Activated CD4-positive, alpha-beta memory T cell treated with anti-CD3 and anti-CD28 coated beads for 36 hours (primary cell): ENCODE measurements around the gene CHD9. TPM values are rescaled to one million over a fixed set of nuclear protein-coding genes. Genes with fewer than 3 reads are reported as not detected.
"Not testable (repeated sequence)": the region's sequence is repeated elsewhere in the genome, so short reads cannot be mapped to it uniquely, and the experiment has no call there.

ENCODE experiments used
- CTCF ChIA-PET: fragments of 350-600 bp; sonication (Branson Sonifier 250); formaldehyde crosslinking; loops from one replicate; lab custom pipeline; 2021; ENCODE audit warnings: antibody characterized with exemption, inconsistent platforms; lab: Charles Lee
- POLR2A ChIA-PET: fragments of 350-600 bp; sonication (Branson Sonifier 250); formaldehyde crosslinking; loops from one replicate; lab custom pipeline; 2021; ENCODE audit warnings: antibody characterized with exemption; lab: Charles Lee
- DNase-seq: peaks from one replicate; pipeline ENCODE4 v3.0.0-alpha.2; 2020
- H3K27ac Mint-ChIP-seq: one replicate; pipeline ENCODE4 v1.8.0; 2021; ENCODE audit warnings: mixed read lengths
- H3K27me3 Mint-ChIP-seq: one replicate; pipeline ENCODE4 v1.8.0; 2021; ENCODE audit warnings: mixed read lengths
- H3K36me3 Mint-ChIP-seq: one replicate; pipeline ENCODE4 v1.8.0; 2021; ENCODE audit warnings: mixed read lengths
- H3K4me1 Mint-ChIP-seq: one replicate; pipeline ENCODE4 v1.8.0; 2021; ENCODE audit warnings: low read depth, mixed read lengths
- H3K4me3 Mint-ChIP-seq: one replicate; pipeline ENCODE4 v1.8.0; 2021; ENCODE audit warnings: mild to moderate bottlenecking, mixed read lengths
- H3K9me3 Mint-ChIP-seq: one replicate; pipeline ENCODE4 v1.8.0; 2021; ENCODE audit warnings: mixed read lengths
- intact Hi-C: fragments of 100-400 bp; cut with micrococcal nuclease; formaldehyde crosslinking; loops from one replicate; pipeline ENCODE4 v1.15.1; 2023
- total RNA-seq, 2 experiments: library from RNA; stranded (reverse); gene quantifications; one replicate each; pipeline ENCODE4 v1.2.3, GENCODE V29; 2021

Gene CHD9
- 10 to 100 TPM; 15.0 to 15.5 TPM for total RNA-seq

GRCh38 chr16:53054670-53055485, at the start of gene CHD9:
Gene CHD9, plus strand, starts transcription at chr16:53054991. Its CDS starts 101,099 bp downstream, at chr16:53156090.
- H3K36me3 Mint-ChIP-seq = no peaks in the 10 kb centered on the region
- H3K4me3 Mint-ChIP-seq = peak within 1 kb of the TSS; percentile 78
- intact Hi-C loops = loop anchor here (1.0 to 10.0 kb wide), 7 partner anchors 44 to 448 kb away; partner anchors contain the start of genes AKTIP and RBL2
- no peaks in the 10 kb centered on the region for H3K27me3 Mint-ChIP-seq
- POLR2A ChIA-PET = no interaction called here
- peak; percentile 80 for DNase-seq
- H3K4me1 Mint-ChIP-seq = peaks cover 17% of the 10 kb centered on the region
- CTCF ChIA-PET = interaction anchor here (0.6 to 3.3 kb wide), 39 partner anchors 8 to 453 kb away, joined by 3 to 54 read pairs (median 3); no protein-coding TSS in a partner anchor
- H3K9me3 Mint-ChIP-seq = no peaks in the 10 kb centered on the region
- peak within 1 kb of the TSS; percentile 44 for H3K27ac Mint-ChIP-seq

- Mint-ChIP-seq H3K27me3 (peaks cover 9% of the 10 kb centered on the region), H3K36me3 (no peaks in the 10 kb centered on the region), H3K9me3 (no peaks in the 10 kb centered on the region), H3K27ac (no peak overlapping the region), H3K4me1 (no peaks in the 10 kb centered on the region), H3K4me3 (no peak overlapping the region)
- no peak for DNase-seq
- CTCF ChIA-PET = no interaction called here
- intact Hi-C loops = no loop called here
- POLR2A ChIA-PET = no interaction called here
These were observed 47.7 kb upstream of the CHD9 start for GRCh38 chr16:53007095-53007494.

- ChIA-PET CTCF (no interaction called here), POLR2A (no interaction called here)
- DNase-seq = no peak
- Mint-ChIP-seq H3K36me3 (no peaks in the 10 kb centered on the region), H3K27ac (no peak overlapping the region), H3K27me3 (peaks cover 20% of the 10 kb centered on the region), H3K4me1 (no peaks in the 10 kb centered on the region), H3K4me3 (no peak overlapping the region), H3K9me3 (no peaks in the 10 kb centered on the region)
- intact Hi-C loops = no loop called here
These were observed 40.5 kb upstream of the CHD9 start for GRCh38 chr16:53014287-53014686.

DNA sequence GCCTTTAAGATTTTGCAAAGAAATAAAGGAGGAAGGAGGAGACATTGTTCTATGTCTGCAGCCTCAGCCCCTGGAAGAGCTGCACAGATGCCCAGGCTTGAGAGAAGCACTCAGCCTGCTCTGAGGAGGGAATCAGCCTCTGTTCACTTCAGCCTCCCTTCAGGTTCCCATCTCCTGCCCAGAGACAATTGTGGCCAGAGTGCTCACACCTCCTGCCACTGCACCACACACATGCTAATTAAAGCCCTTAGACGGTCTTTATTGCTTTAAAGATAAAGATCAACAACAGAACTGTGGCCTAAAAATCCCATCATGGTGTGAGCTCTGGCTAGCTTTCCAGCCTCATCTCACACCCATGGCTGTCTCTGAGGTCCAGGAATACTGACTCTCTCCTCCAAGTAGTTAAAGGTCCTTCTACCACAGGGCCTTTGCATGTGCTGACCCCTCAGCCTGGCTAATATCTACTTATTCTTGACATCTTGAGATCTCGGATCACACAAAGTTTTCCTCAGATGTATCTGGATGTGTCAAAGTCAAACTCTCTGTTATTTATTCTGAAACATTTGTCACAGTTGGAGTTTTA, 35.9 kb upstream of the CHD9 start:
- peaks cover 14% of the 10 kb centered on the region for H3K27me3 Mint-ChIP-seq
- no peak overlapping the region for H3K4me3 Mint-ChIP-seq
- CTCF ChIA-PET = no interaction called here
- intact Hi-C loops = no loop called here
- no peak for DNase-seq
- H3K9me3 Mint-ChIP-seq = no peaks in the 10 kb centered on the region
- H3K4me1 Mint-ChIP-seq = no peaks in the 10 kb centered on the region
- POLR2A ChIA-PET = no interaction called here
- H3K27ac Mint-ChIP-seq = no peak overlapping the region
- no peaks in the 10 kb centered on the region for H3K36me3 Mint-ChIP-seq

DNA sequence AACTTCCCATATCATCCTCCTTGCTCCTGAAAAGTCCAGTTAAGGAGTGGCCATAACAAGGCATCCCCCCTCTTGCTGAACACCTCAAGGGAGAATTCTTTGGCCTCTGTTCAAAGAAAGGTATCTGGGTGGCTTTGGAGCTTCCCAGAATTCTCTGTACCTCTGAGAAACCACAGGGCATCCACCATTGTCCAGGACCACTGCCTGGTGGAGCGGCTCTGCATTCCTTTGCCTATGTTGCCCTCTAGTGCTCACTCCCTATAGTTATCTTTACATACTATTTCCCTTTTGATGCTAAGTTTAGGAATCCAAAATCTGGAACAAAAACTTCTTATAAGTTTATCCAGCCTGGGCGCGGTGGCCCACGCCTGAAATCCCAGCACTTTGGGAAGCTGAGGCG, 32.4 kb upstream of the CHD9 start:
- intact Hi-C loops = loop anchor here (1.0 kb wide), 1 partner anchor 831 kb away; no protein-coding TSS in a partner anchor

DNA sequence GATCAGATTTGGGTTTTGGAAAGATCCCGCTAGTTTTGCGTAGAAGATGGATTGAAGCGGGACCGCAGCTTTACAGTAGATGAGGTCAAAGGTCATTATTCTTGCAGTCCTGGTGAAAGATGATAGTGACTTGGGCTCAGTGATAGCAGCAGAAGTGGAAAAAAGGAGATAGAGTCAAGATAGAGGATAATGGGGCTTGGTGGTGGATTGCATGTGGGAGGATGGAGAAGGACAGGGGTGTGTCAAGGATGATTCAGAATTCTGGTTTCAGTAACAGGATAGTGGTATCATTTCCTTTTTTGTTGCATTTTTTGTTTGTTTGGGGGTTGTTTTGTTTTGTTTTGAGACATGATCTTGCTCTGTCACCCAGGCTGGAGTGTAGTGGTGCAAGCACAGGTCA, 30.7 kb upstream of the CHD9 start:
- H3K4me1 Mint-ChIP-seq = no peaks in the 10 kb centered on the region
- H3K27ac Mint-ChIP-seq = no peak overlapping the region
- CTCF ChIA-PET = no interaction called here
- no peak for DNase-seq
- intact Hi-C loops = no loop called here
- no peaks in the 10 kb centered on the region for H3K27me3 Mint-ChIP-seq
- POLR2A ChIA-PET = no interaction called here
- no peak overlapping the region for H3K4me3 Mint-ChIP-seq
- no peaks in the 10 kb centered on the region for H3K36me3 Mint-ChIP-seq
- no peaks in the 10 kb centered on the region for H3K9me3 Mint-ChIP-seq

More for the DNA sequence above, 32.4 kb upstream of the CHD9 start:
- DNase-seq = peak; percentile 11
- H3K4me3 Mint-ChIP-seq = no peak overlapping the region
- no peaks in the 10 kb centered on the region for H3K9me3 Mint-ChIP-seq
- H3K27me3 Mint-ChIP-seq = no peaks in the 10 kb centered on the region
- H3K27ac Mint-ChIP-seq = no peak overlapping the region
- H3K36me3 Mint-ChIP-seq = no peaks in the 10 kb centered on the region
- CTCF ChIA-PET = interaction anchor here (0.7 to 3.0 kb wide), 3 partner anchors 8 to 831 kb away, joined by 3 to 28 read pairs (median 4); no protein-coding TSS in a partner anchor
- no peaks in the 10 kb centered on the region for H3K4me1 Mint-ChIP-seq
- POLR2A ChIA-PET = no interaction called here

DNA sequence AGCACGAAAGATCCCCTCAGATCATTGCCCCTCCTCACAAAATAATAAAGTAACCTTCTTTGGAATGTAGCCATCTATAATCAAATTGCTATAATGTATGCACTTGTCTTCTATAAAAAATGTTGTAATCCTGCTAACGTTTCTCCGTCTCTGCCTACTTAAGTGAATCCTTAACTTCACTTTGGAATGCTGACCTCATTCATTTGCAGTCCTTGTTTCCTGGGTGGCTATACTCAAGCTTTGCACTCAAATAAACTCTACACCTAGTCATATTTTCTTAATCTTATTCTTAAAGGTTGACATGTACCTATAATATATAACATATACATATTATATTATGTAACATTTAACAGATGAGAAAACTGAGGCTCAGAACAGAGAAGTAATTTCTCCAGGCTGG, 24.8 kb upstream of the CHD9 start:
- Mint-ChIP-seq H3K36me3 (no peaks in the 10 kb centered on the region), H3K27ac (no peak overlapping the region), H3K4me1 (no peaks in the 10 kb centered on the region), H3K9me3 (no peaks in the 10 kb centered on the region), H3K27me3 (peaks cover 18% of the 10 kb centered on the region), H3K4me3 (no peak overlapping the region)
- intact Hi-C loops = no loop called here
- POLR2A ChIA-PET = no interaction called here
- no peak for DNase-seq
- CTCF ChIA-PET = interaction anchor here (1.0 kb wide), 1 partner anchor 8 kb away, joined by 3 read pairs; no protein-coding TSS in a partner anchor

DNA sequence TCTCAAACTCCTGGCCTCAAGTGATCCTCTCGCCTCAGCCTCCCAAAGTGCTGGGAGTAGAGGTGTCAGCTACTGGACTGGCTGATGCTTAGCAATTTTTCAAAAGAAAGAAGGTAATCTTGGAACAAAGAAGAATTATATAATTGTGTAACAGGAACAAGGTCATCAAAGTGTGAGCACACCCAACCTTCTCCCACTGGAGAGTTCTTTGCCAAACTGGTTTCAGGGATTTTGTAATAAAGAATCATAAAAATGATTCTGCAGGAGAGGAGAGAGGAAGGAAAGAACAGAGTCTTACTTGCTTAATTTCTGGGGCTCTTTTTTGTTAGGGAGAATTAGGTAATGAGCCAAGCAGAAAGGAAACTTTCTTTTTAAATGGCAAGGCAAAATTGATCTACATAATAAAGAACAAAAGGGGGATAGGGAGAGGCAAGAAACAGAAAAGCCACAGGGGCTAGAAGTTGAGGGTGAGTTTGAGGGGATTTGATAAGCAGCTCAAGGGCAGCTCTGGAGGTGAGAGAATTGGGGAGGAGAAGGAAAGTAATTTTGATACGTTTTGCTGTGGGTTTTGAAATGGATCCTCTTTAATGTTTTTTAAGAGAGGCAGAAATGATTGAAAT, 23.4 kb upstream of the CHD9 start:
- H3K4me1 Mint-ChIP-seq = no peaks in the 10 kb centered on the region
- no peaks in the 10 kb centered on the region for H3K36me3 Mint-ChIP-seq
- ChIA-PET CTCF (no interaction called here), POLR2A (no interaction called here)
- H3K9me3 Mint-ChIP-seq = no peaks in the 10 kb centered on the region
- H3K27ac Mint-ChIP-seq = no peak overlapping the region
- peaks cover 24% of the 10 kb centered on the region for H3K27me3 Mint-ChIP-seq
- H3K4me3 Mint-ChIP-seq = no peak overlapping the region
- intact Hi-C loops = no loop called here
- DNase-seq = no peak

DNA sequence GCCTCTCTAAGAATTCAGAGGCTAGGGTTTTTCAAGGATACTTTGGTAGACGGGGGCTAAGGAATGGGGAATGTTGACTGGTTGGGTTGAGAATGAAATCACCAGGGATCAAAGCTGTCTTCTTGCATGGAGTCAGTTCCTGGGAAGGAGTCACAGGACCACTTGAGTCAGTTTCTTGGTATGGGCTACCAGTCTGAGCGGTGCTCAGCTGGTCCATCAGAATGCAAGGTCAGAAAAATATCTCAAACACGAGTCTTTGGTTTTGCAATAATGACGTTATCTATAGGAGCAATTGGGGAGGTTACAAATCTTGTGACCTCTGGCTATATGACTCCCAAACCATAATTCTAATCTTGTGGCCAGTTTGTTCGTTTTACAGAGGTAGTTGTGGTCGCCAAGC, 20.5 kb upstream of the CHD9 start:
- CTCF ChIA-PET = no interaction called here
- Mint-ChIP-seq H3K36me3 (no peaks in the 10 kb centered on the region), H3K27me3 (peaks cover 24% of the 10 kb centered on the region), H3K4me3 (no peak overlapping the region), H3K9me3 (no peaks in the 10 kb centered on the region), H3K27ac (no peak overlapping the region), H3K4me1 (no peaks in the 10 kb centered on the region)
- no peak for DNase-seq
- POLR2A ChIA-PET = no interaction called here
- intact Hi-C loops = no loop called here

- no peaks in the 10 kb centered on the region for H3K9me3 Mint-ChIP-seq
- peaks cover 22% of the 10 kb centered on the region for H3K27me3 Mint-ChIP-seq
These were observed 19.4 kb upstream of the CHD9 start for GRCh38 chr16:53035176-53035942.

DNA sequence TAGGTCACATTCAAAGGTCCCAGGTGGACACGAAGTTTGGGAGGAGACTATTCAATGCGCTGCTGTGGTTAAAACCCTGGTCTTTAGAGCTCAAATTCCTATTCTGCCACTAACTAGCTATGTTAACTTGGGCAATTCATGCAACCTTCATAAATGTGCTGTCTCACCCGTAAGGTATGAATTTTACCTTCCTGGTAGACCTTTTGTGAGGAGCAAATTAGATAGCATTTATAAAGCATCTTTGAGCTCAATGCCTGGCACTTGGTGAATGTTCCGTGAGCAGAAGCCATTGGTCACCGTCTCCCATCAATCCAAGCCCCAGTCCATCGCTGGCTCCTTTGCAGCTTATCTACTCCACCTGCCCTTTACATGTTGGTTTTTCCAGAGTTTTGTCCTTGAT, 18.7 kb upstream of the CHD9 start:
- peaks cover 22% of the 10 kb centered on the region for H3K27me3 Mint-ChIP-seq
- ChIA-PET CTCF (no interaction called here), POLR2A (no interaction called here)
- no peak for DNase-seq
- H3K27ac Mint-ChIP-seq = no peak overlapping the region
- H3K4me3 Mint-ChIP-seq = no peak overlapping the region
- H3K4me1 Mint-ChIP-seq = no peaks in the 10 kb centered on the region
- H3K36me3 Mint-ChIP-seq = no peaks in the 10 kb centered on the region
- intact Hi-C loops = no loop called here
- H3K9me3 Mint-ChIP-seq = no peaks in the 10 kb centered on the region

More at GRCh38 chr16:53035176-53035942, 19.4 kb upstream of the CHD9 start:
- Mint-ChIP-seq H3K36me3 (no peaks in the 10 kb centered on the region), H3K4me3 (no peak overlapping the region), H3K4me1 (no peaks in the 10 kb centered on the region), H3K27ac (no peak overlapping the region)
- DNase-seq = no peak
- POLR2A ChIA-PET = no interaction called here
- intact Hi-C loops = no loop called here
- CTCF ChIA-PET = no interaction called here

DNA sequence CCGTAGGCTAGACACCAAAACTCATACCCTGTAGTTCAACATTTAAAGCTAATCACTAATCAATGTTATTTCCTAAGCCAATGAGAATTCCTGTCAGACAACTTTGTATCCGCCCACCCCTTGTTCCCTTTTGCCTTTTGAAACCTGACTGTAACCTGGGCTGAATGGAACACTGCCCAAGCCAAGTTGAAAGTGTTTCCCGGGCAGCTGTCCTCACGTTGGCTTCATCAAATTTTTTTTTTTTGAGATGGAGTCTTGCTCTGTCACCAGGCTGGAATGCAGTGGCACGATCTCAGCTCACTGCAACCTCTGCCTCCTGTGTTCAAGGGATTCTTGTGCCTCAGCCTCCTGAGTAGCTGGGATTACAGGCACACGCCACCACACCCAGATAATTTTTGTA, 18.1 kb upstream of the CHD9 start:
- intact Hi-C loops, POLR2A ChIA-PET, CTCF ChIA-PET, DNase-seq, H3K4me3 Mint-ChIP-seq, H3K27ac Mint-ChIP-seq, H3K9me3 Mint-ChIP-seq, H3K4me1 Mint-ChIP-seq, H3K36me3 Mint-ChIP-seq: not testable (repeated sequence)
- H3K27me3 Mint-ChIP-seq = peaks cover 20% of the 10 kb centered on the region
